Dermis microvascular lymphatic vessel endothelial cell (primary cell): ENCODE measurements around the gene DIAPH2. TPM values are rescaled to one million over a fixed set of nuclear protein-coding genes. Genes with fewer than 3 reads are reported as not detected.
A peak's percentile ranks its signal among the peaks of the same experiment; 100 is the strongest.

Experiments
- DNase-seq, 2 donors: peaks; one replicate each; pipeline versions ENCODE4 v3.0.0 to v3.0.0-alpha.2; 2010; ENCODE audit warnings: low read depth in 2 of 2
- total RNA-seq: library from RNA; depleted of rRNA; stranded (reverse); fragments of >200 nt; gene quantifications from 2 replicates; pipeline ENCODE4 v1.2.1, GENCODE V29; 2014

Gene DIAPH2
- total RNA-seq, 1 donor from 2014 or later = 17.8 TPM

GRCh38 chrX:97452283-97452682, 767.6 kb downstream of the DIAPH2 start:
- DNase-seq = no peak

- no peak for DNase-seq
Measured at GRCh38 chrX:97461763-97462162, 777.1 kb downstream of the DIAPH2 start.

- no peak for DNase-seq
Measured at GRCh38 chrX:97471071-97471470, 786.4 kb downstream of the DIAPH2 start.

GRCh38 chrX:97474933-97475332, 790.3 kb downstream of the DIAPH2 start:
- DNase-seq = no peak

GRCh38 chrX:97479106-97479890, 794.7 kb downstream of the DIAPH2 start:
- DNase-seq = peak in 1 of 2 donors; percentile 0

GRCh38 chrX:97481228-97481627, 796.6 kb downstream of the DIAPH2 start:
- DNase-seq = no peak

GRCh38 chrX:97482666-97483300, 798.1 kb downstream of the DIAPH2 start:
- DNase-seq = no peak

- no peak for DNase-seq
Measured at GRCh38 chrX:97490656-97491055, 806.0 kb downstream of the DIAPH2 start.

GRCh38 chrX:97494756-97495372, 810.2 kb downstream of the DIAPH2 start:
- no peak for DNase-seq

- DNase-seq = no peak
Measured at GRCh38 chrX:97498093-97498492, 813.5 kb downstream of the DIAPH2 start.

- DNase-seq = no peak
Measured at GRCh38 chrX:97504431-97504830, 819.8 kb downstream of the DIAPH2 start.

- no peak for DNase-seq
Measured at GRCh38 chrX:97517763-97518162, 833.1 kb downstream of the DIAPH2 start.

- DNase-seq = no peak
Measured at GRCh38 chrX:97522307-97522706, 837.7 kb downstream of the DIAPH2 start.

GRCh38 chrX:97524340-97524739, 839.7 kb downstream of the DIAPH2 start:
- DNase-seq = no peak

GRCh38 chrX:97524997-97525396, 840.4 kb downstream of the DIAPH2 start:
- peak; percentile 18 to 83 for DNase-seq

GRCh38 chrX:97525981-97526380, 841.3 kb downstream of the DIAPH2 start:
- no peak for DNase-seq

- no peak for DNase-seq
Measured at GRCh38 chrX:97527725-97528124, 843.1 kb downstream of the DIAPH2 start.

- peak in 1 of 2 donors; percentile 86 for DNase-seq
Measured at GRCh38 chrX:97529536-97530200, 845.0 kb downstream of the DIAPH2 start.

- DNase-seq = no peak
Measured at GRCh38 chrX:97531825-97532224, 847.2 kb downstream of the DIAPH2 start.

GRCh38 chrX:97538745-97539144, 854.1 kb downstream of the DIAPH2 start:
- no peak for DNase-seq

- DNase-seq = peak; percentile 14 to 59
Measured at GRCh38 chrX:97539970-97540519, 855.4 kb downstream of the DIAPH2 start.
